Central memory CD4-positive, alpha-beta T cell (primary cell): ENCODE measurements around the gene ZGRF1.
"Not testable (repeated sequence)": the region's sequence is repeated elsewhere in the genome, so short reads cannot be mapped to it uniquely, and the experiment has no call there.

Experiments
- DNase-seq: peaks from one replicate; pipeline ENCODE4 v3.0.0; 2022

The ZGRF1 gene

GRCh38 chr4:112644595-112645535 lies 8.2 kb upstream of the ZGRF1 start:
- DNase-seq, result not testable (repeated sequence)

GRCh38 chr4:112642526-112642925 lies 5.8 kb upstream of the ZGRF1 start:
- no peak for DNase-seq

GRCh38 chr4:112637552-112637866 lies 800 bp upstream of the ZGRF1 start:
- no peak for DNase-seq

- peak; percentile 14 for DNase-seq
Observed at GRCh38 chr4:112633477-112634235, 3.1 kb downstream of the ZGRF1 start.

GRCh38 chr4:112626228-112626627 lies 10.5 kb downstream of the ZGRF1 start:
- DNase-seq, result no peak

- DNase-seq, result no peak
Observed at GRCh38 chr4:112616984-112617383, 19.7 kb downstream of the ZGRF1 start.

GRCh38 chr4:112612814-112613213 lies 23.9 kb downstream of the ZGRF1 start:
- not testable (repeated sequence) for DNase-seq

GRCh38 chr4:112604589-112604988 lies 32.1 kb downstream of the ZGRF1 start:
- peak; percentile 23 for DNase-seq

GRCh38 chr4:112594993-112595392 lies 41.7 kb downstream of the ZGRF1 start:
- no peak for DNase-seq

GRCh38 chr4:112593438-112594133 lies 43.1 kb downstream of the ZGRF1 start:
- DNase-seq, result no peak

- DNase-seq, result no peak
Observed at GRCh38 chr4:112592717-112593116, 44.0 kb downstream of the ZGRF1 start.

GRCh38 chr4:112591593-112591992 lies 45.1 kb downstream of the ZGRF1 start:
- DNase-seq, result no peak

GRCh38 chr4:112589206-112589605 lies 47.5 kb downstream of the ZGRF1 start:
- no peak for DNase-seq

GRCh38 chr4:112585977-112586736 lies 50.6 kb downstream of the ZGRF1 start:
- DNase-seq, result no peak

- no peak for DNase-seq
Observed at GRCh38 chr4:112567536-112567935, 69.2 kb downstream of the ZGRF1 start.

- DNase-seq, result no peak
Observed at GRCh38 chr4:112564706-112565270, 71.9 kb downstream of the ZGRF1 start.

GRCh38 chr4:112563431-112564200 lies 73.1 kb downstream of the ZGRF1 start:
- no peak for DNase-seq

GRCh38 chr4:112562254-112562879 lies 74.3 kb downstream of the ZGRF1 start:
- no peak for DNase-seq

- DNase-seq, result no peak
Observed at GRCh38 chr4:112560084-112560483, 76.6 kb downstream of the ZGRF1 start.

GRCh38 chr4:112559053-112559452 lies 77.7 kb downstream of the ZGRF1 start:
- DNase-seq, result no peak
